GOT3 (cell line): ENCODE measurements around the gene ADAMTS14.
"Not testable (repeated sequence)": the region's sequence is repeated elsewhere in the genome, so short reads cannot be mapped to it uniquely, and the experiment has no call there.

Source experiments
- DNase-seq: peaks from one replicate; lab custom pipeline; 2025; ENCODE audit warnings: mixed read lengths; lab: John Stamatoyannopoulos, UW

Gene ADAMTS14

GRCh38 chr10:70656489-70656888, 15.8 kb upstream of the ADAMTS14 start:
- DNase-seq = peak; percentile 38

- DNase-seq = no peak
These were observed 15.3 kb upstream of the ADAMTS14 start for GRCh38 chr10:70657041-70657440.

- no peak for DNase-seq
These were observed 13.6 kb upstream of the ADAMTS14 start for GRCh38 chr10:70658582-70659136.

- DNase-seq = no peak
These were observed 13.0 kb upstream of the ADAMTS14 start for GRCh38 chr10:70659306-70659705.

- DNase-seq = no peak
These were observed 11.6 kb upstream of the ADAMTS14 start for GRCh38 chr10:70660722-70661121.

GRCh38 chr10:70661623-70662361, 10.5 kb upstream of the ADAMTS14 start:
- no peak for DNase-seq

GRCh38 chr10:70662362-70663220, 9.7 kb upstream of the ADAMTS14 start:
- no peak for DNase-seq

GRCh38 chr10:70663458-70664409, 8.6 kb upstream of the ADAMTS14 start:
- not testable (repeated sequence) for DNase-seq

- DNase-seq = peak; percentile 63
These were observed 7.6 kb upstream of the ADAMTS14 start for GRCh38 chr10:70664702-70665195.

- no peak for DNase-seq
These were observed 5.1 kb upstream of the ADAMTS14 start for GRCh38 chr10:70666960-70667798.

GRCh38 chr10:70667818-70668217, 4.5 kb upstream of the ADAMTS14 start:
- not testable (repeated sequence) for DNase-seq

GRCh38 chr10:70668454-70668970, 3.8 kb upstream of the ADAMTS14 start:
- no peak for DNase-seq

- DNase-seq = no peak
These were observed 3.3 kb upstream of the ADAMTS14 start for GRCh38 chr10:70669015-70669414.

- DNase-seq = no peak
These were observed 2.5 kb upstream of the ADAMTS14 start for GRCh38 chr10:70669732-70670317.

- DNase-seq = no peak
These were observed 614 bp upstream of the ADAMTS14 start for GRCh38 chr10:70671619-70672164.

- no peak for DNase-seq
These were observed 980 bp downstream of the ADAMTS14 start for GRCh38 chr10:70673043-70673928.

- DNase-seq = no peak
These were observed 1.7 kb downstream of the ADAMTS14 start for GRCh38 chr10:70673929-70674559.
